Measurements from ENCODE around the gene EPS15. TPM values are rescaled to one million over a fixed set of nuclear protein-coding genes. Genes with fewer than 3 reads are reported as not detected.
"Not testable (repeated sequence)": the region's sequence is repeated elsewhere in the genome, so short reads cannot be mapped to it uniquely, and the experiment has no call there.

Gene EPS15
- total RNA-seq, 1 donor from 2014 or later = 35.9 TPM

DNA sequence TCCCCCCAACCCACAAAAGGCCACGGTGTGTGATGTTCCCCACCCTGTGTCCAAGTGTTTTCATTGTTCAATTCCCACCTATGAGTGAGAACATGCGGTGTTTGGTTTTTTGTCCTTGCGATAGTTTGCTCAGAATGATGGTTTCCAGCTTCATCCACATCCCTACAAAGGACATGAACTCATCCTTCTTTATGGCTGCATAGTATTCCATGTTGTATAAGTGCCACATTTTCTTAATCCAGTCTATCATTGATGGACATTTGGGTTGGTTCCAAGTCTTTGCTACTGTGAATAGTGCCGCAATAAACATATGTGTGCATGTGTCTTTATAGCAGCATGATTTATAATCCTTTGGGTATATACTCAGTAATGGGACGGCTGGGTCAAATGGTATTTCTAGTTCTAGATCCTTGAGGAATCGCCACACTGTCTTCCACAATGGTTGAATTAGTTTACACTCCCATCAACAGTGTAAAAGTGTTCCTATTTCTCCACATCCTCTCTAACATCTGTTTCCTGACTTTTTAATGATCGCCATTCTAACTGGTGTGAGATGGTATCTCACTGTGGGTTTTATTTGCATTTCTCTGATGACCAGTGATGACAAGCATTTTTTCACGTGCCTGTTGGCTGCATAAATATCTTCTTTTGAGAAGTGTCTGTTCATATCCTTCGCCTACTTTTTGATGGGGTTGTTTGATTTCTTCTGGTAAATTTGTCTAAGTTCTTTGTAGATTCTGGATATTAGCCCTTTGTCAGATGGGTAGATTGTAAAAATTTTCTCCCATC, 44.0 kb downstream of the EPS15 start:
- not testable (repeated sequence) for DNase-seq (ENCODE audit: low read depth)

DNA sequence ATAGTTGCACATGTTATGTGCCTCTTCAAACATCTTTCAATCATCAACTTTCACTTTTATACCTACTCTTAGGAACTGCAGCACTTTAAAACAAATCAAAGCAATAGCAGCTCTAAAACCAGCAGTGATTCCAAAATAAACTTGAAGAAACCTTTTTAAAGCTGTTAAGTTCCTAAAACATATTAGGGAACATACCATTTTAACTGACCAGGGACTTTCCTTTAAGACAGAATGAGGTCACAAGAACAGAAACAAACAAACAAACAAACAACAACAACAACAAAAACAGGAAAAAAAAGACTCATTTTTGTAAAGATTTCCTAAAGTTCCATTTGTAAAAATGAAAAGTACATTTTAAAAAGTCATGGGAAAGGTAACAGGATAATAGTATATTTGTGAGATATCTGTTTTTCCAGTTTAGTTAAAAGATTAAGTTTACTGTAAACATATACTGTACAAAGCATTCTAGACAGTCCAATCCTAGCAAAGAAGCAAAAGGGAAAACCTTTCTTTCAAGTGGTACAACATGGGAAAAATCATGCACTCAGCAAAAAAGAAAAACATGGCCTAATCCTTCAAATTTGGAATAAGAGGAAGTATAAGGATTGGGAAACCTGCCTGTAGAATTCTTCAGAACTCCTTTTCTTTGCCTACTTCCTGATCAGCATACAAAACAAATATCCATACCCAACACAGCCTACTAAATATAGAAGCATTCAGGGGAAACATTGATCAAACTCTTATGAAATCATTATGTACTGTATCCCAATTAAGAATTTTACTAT, 45.5 kb downstream of the EPS15 start:
- DNase-seq (ENCODE audit: low read depth) = no peak

DNA sequence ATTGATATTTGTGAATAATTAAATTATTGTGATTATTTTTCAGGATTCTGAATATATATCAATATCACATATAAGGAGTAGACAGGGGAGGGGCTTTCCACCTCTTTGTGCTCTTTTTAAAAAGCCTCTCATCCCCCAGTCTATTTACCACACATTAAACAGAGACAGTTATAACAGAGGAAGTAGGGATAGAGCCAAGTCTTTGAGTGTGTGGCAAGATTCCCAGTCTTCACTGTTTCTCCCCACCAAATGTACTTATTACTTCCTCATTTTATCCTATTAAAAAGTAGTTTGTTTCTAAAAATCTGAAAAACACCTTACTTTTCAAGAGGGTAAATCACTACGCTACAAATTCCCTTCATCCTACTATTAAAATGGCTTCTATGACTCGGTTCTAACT, 46.7 kb downstream of the EPS15 start:
- DNase-seq (ENCODE audit: low read depth) = no peak

DNA sequence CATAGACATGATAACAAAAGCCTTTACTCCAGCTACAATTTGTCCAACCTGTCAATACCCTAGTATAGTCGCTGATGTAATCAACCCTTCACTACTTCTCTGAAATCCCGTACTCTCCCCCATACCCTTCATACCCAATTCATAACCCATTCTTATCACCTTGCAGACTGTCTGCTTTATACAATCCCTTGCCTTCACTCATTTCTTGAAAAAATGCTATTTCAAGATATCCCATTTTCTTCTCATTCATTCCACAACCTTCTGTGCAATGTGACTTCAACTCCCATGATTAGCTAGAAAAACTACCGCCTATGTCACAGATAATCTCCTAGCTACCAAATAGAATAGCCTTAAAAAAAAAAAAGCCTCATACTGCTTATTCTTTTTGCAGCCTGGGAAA, 49.5 kb downstream of the EPS15 start:
- no peak for DNase-seq (ENCODE audit: low read depth)

DNA sequence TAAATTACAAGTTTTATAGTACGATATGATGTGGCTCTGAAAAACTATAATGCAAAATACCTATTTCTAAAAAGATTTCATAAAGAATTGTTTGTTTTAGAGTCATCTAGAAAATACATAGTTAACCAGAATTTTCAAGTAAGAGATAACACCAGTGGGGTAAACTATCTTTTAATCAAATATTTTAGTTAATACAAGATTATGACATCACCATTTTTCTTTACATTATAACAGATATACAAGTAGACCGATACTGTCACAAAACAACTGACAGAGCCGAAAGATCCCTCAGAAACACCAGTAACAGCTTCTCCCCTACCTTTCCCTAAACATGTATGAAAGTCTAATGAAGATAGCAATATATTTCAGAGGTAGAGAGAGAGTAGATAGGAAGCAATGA, 54.2 kb downstream of the EPS15 start:
- no peak for DNase-seq (ENCODE audit: low read depth)

DNA sequence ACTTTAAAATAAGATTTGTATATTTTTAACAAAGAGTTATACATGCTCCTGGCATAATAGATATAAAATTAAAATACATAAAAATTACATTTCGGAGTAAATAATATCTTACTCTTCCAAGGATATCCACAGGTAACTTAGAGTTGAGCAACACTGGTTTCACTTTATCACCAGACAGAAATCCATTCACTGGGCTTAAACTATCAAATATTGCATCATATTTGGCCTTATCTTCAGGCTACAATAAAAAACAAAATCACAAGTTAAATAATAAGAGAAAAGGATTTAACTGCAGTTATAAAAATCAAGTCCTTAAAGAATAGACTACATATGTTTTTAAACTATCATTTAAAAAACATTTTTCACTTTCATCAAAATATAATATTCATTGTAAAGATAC, 55.5 kb downstream of the EPS15 start:
- no peak for DNase-seq (ENCODE audit: low read depth)

DNA sequence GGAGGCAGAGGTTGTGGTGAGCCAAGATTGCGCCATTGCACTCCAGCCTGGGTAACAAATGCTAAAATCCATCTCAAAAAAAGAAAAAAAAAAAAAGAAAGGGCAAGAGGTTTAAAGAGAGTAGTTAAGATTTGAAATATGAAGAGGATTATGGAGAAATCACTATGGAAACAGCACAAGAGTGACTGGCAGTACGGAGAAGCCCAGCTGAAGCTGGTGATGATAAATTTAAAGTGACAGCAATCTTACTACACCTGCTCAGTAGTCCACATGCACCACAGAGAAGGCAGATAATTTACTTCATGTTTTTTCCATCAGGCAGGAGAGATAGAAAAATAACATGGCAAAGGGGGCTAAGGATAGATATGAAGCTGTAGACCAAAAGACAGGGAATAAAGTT, 56.8 kb downstream of the EPS15 start:
- not testable (repeated sequence) for DNase-seq (ENCODE audit: low read depth)

DNA sequence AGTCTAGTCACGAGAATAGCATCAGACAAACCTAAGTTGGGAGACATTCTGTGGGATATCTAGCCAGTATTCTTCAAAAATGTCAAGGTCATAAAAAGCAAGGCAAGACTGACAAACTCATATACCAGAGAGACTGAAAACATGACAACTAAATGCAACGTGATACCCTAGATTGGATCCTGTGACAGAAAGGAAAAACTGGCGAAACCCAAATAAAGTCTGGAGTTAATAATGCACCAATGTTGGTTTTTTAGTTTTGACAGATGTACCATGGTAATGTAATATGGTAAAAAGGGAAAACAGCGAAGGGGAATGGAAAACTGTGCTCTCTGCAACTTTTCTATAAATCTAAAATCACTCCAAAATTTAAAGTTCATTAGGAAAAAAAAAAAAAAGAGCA, 64.5 kb downstream of the EPS15 start:
- DNase-seq (ENCODE audit: low read depth) = no peak

DNA sequence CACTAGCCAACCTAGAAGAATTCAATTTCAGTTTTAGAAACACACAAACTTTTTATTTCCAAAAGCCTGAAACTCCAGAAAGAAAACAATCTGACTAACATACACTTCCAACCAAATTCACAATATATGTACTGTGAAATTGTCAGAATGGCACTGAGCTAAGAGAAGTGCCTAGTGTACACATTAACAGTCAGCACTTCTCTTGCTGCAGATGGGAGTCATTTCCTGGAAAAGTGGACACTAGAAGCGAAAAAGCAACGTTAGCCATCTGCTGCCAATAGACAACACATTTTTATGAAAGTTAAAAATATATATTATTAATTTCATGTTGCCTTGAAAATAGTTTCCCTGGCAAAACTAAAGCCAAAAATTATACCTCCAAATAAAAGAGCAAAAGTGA, 66.1 kb downstream of the EPS15 start:
- no peak for DNase-seq (ENCODE audit: low read depth)

DNA sequence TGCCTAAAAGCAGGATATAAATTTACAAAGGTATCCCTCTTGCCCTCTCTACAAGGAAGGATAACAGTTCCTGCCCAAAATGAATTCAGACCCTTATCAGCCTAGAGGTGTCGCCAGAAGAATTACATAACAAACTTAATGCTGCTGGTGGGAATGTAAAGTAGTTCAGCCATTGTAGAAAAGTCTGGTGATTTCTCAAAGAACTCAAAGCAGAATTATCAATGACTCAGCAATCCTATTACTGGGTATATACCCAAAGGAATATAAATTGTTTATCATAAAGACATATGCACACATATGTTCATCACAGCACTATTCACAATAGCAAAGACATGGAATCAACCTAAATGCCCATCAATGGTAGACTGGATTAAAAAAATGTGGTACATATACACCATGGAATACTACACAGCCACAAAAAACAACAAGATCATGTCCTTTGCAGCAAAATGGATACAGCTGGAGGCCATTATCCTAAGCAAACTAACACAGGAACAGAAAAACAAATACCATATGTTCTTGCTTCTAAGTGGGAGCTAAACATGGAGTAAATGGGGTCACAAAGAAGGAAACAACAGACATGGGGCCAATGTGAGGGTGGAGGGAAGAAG, 70.1 kb downstream of the EPS15 start:
- DNase-seq (ENCODE audit: low read depth) = not testable (repeated sequence)

DNA sequence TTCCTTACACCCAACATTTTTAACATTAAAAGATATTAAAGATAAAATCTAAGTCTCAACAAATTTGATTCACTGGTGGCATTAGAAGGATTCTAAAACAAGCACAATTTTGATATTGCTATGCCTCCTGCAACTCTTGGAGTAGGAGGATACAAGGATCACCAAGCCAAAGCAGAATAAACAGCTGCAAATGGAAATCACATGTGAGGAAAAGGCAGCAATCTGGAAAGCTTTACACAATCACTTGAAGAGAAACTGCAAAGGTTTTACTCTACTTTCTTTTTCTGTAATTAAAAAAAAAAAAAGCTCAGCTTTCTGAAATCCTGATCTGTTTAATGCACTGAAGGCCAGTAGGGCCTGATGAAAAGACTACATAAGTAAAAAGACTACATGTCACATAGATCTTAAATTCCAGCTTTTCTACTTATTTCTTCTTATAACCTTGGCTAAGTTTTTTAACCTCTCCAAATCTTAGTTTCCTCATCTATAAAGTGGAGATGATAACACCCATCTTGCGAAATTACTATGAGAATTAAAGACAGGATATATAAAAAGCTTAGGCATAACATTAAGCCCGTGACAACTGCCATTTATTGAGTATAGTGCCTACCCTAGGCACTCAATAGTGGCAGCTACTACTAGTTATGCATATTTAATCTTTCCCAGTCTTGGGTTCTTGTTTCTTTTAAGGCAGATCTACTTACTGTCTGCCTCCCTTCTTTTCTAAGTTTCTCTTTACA, 73.5 kb downstream of the EPS15 start:
- peak; percentile 49 for DNase-seq (ENCODE audit: low read depth)

DNA sequence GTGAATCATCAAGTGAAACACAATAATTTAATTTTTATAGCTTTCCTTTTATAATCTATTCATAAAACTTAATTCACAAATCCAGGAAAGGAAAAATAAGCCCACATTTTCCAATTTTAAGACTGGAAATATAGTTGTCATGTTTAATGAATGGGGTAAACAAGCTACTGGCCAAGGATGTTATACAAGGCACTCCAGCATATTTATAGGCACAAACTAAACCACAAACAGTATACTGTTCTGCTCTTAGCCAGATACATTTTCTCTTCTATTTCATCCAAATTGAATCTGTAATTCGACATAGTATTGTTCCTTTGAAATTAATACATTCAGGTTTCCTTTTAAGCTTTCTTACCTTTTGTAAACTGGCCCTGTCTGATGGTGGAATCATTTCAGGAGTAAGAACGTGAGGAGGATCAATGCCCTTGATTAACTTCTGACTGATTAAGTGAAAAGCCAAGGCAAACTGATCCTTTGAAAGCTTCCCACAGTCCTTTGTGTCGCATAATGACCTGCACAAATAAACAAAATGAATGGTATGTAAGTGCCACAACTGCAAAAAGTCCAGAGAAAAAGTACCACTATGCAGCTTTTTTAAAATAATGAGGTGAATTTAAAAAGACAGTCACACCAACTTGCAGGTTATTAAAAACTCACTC, 74.4 kb downstream of the EPS15 start:
- DNase-seq (ENCODE audit: low read depth) = no peak

DNA sequence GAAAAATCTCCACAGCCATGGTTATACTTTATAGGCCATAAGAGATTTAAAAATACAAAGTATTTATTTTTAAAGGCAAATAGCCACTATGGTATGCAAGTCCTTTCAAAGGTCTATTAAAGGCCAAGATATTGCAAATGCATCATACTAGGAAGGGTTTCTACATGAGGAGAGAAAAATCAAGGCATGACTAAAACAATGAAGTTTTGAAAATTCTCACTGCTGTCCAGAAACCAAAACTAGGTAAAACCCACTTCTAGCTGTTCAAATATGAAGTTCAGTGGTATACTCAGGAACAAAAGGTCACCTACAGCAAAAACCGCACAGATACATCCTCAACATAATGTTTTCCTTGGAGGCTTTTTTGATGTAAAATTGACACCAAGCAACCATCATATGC, 75.0 kb downstream of the EPS15 start:
- no peak for DNase-seq (ENCODE audit: low read depth)

DNA sequence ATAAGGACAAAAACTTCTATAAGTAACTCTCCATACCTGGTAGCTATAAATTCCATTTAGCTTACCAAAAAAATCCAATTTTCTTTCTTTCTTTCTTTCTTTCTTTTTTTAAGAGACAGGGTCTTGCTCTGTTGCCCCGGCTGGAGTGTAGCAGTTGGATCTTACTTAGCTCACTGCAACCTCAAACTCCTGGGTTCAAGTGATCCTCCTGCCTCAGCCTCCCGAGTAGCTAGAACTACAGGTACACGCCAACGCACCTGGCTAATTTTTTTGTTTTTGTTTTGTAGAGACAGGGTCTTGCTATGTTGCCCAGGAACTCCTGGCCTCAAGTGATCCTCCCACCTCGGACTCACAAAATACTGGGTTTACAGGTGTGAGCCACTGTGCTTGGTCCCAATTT, 75.5 kb downstream of the EPS15 start:
- DNase-seq (ENCODE audit: low read depth) = no peak

DNA sequence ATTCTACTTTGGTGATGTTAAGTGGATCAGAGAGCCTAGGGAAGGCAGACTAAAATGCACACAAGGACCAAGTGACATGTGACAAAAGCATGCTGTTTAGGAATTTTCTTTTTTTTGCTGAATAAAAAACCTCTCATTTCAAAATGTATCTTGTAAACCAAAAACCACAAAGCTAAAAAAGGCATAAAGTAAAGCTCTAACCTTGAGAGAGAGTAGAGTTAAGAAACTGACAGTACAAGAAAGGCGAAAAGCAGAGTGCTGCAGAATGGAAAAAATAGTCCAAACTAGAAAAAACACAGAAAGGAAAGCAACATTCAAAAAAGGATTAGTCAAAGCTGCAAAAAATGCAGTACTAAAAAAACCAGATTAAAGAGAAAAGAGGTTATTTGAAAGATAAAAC, 76.5 kb downstream of the EPS15 start:
- DNase-seq (ENCODE audit: low read depth) = no peak

DNA sequence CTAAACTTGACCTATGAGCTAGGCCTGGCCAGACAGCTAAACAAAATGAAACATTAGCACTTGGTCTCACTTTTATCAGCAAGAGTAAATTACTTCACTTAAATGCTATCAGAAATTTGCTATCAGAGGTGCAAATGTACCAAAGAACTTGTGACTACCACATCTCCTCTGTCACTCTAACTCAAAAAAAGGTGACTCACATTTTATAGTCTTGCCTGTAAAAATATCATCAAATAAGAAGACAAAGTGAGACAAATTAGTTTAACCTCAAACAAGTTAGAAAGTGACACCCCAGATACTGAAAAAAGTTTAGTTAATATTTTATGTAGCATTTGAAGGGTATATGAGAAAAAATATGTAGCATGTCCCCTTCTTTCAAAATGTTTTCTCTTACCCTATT, 76.9 kb downstream of the EPS15 start:
- DNase-seq (ENCODE audit: low read depth) = no peak

DNA sequence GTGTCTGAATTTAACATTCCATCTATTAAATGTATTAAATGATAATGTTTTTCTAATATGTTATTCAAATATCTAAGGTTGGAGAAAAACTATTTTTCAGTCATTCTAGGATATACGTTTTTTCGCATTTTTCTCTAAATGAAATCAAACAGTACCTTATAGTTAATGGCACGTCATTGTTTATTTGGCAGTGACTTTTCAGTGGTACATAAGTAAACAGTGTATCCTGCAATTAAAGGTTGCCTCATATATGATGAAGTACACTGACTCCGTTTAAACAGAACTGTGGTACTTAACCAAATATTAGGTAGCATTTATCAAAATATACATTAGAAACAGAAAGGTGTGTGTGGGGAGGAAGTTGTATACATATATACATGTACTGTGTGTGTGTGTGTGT, 79.2 kb downstream of the EPS15 start:
- DNase-seq (ENCODE audit: low read depth) = no peak

DNA sequence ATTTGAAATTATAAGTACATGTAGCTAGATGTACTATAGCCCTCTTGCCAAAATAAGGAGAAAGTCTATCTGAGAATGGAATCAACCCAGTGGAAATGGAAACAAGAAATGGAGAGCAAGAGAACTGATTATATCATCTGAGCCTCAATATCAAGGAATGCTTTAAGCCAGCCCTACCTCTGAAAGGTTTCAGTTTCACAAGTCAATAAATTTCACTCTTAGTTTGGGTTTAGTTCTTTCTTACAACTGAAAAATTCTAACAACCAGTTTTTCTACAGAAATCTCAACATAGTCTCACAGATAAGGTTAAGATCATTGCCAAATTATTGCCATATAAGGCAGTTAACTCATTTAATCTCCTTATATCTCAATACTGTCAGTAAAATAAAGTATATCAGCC, 80.0 kb downstream of the EPS15 start:
- DNase-seq (ENCODE audit: low read depth) = no peak

DNA sequence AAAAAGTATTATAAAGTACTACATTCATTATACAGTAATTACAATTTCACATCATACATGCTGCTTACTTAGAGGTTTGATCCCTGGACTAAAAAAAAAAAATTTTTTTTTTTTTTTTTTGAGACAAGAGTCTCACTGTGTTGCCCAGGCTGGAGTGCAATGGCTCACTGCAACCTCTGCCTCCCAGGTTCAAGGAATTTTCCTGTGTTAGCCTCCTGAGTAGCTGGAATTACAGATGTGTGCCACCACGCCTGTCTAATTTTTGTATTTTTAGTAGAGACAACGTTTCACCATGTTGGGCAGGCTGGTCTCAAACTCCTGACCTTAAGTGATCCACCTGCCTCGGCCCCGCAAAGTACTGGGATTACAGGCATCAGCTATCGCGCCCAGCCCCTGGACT, 81.7 kb downstream of the EPS15 start:
- DNase-seq (ENCODE audit: low read depth) = not testable (repeated sequence)

DNA sequence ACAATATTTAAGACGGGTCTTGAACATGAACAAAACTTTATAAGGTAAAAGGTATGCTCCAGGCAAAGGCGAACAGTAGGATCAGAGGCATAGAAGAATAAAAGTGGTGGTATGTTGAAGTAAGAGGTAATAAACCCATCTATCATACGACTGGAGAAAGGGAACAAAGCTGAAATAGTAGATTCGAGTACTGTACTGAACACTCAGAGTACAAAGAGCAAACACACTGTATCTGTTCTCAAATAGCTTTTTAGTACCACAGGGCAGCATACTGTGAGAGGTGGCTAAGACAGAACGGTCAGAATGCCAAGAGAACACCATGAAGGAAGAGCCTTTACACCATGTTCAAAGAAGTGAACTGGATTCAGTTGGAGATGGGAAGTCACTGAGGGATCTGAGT, 83.2 kb downstream of the EPS15 start:
- no peak for DNase-seq (ENCODE audit: low read depth)

DNA sequence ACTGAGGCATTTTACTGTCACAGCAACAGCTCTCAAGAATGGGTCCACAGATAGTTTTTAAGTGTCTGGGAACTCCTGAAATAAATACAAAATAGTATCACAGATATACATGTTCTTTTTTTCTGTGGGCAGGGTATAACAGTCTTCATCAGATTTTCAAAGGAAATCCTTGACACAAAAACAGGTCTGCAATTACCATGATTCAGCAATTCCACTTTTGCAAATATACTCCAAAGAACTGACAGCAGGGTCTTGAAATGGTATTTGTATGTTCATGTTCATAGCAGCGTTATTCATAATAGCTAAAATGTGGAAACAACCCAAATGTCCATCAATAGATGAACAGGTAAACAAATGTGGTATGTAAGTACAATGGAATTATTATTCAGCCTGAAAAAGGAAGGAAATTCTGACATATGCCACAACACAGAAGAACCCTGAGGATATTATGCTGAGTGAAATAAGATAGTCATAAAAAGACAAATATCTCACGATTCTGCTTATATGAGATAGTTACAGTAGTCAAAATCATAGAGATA, 85.0 kb downstream of the EPS15 start:
- DNase-seq (ENCODE audit: low read depth) = no peak

Data from myocyte (in vitro differentiated cells).